ENCODE results near the gene MR1.

GRCh38 chr1:181075766-181076350, 42.1 kb downstream of the MR1 start:
- TF ChIP-seq CTCF (IDR thresholded peaks at IDR 0.05) (no peak), POLR2A (IDR thresholded peaks at IDR 0.05) (no peak)

All from heart left ventricle (tissue), 13 donors.